HG02571 (cell line): ENCODE data around the gene CYP2C19.
"Not testable (repeated sequence)": the region's sequence is repeated elsewhere in the genome, so short reads cannot be mapped to it uniquely, and the experiment has no call there.

Experiments used
- ATAC-seq: cut with Tn5 transposase; IDR thresholded peaks from one replicate; pipeline ENCODE4 v1.9.1; 2021; ENCODE audit warnings: mild to moderate bottlenecking, moderate library complexity; ENCODE audit not compliant: unreplicated experiment

Gene CYP2C19

DNA sequence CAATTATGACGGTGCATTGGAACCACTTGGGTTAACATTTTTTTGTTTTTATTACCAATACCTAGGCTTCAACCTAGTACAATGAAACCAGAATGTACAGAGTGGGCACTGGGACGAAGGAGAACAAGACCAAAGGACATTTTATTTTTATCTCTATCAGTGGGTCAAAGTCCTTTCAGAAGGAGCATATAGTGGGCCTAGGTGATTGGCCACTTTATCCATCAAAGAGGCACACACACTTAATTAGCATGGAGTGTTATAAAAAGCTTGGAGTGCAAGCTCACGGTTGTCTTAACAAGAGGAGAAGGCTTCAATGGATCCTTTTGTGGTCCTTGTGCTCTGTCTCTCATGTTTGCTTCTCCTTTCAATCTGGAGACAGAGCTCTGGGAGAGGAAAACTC, at the start of gene CYP2C19:
CYP2C19 (plus strand) TSS at position 289 of the 400 bp plus-strand sequence; CDS start at position 314, 25 bp downstream.
- no peak for ATAC-seq

DNA sequence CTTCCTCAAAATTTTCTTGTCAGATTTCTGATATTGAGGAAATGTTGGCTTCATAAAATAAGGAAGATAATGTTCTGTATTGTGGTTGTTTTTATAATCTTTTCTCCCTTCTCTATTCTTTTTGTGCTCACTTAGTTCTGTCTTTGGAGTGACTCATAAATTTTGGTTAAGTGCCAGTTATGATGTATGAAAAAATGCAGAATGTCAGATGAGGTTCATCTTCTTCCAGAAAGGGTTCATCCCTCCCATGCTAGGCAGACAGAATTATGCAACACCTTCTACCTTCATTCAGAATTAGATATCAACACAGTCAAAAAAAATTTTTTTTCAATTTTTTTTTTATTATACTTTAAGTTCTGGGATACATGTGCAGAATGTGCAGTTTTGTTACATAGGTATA, 36.6 kb upstream of the CYP2C19 start:
- ATAC-seq = no peak

DNA sequence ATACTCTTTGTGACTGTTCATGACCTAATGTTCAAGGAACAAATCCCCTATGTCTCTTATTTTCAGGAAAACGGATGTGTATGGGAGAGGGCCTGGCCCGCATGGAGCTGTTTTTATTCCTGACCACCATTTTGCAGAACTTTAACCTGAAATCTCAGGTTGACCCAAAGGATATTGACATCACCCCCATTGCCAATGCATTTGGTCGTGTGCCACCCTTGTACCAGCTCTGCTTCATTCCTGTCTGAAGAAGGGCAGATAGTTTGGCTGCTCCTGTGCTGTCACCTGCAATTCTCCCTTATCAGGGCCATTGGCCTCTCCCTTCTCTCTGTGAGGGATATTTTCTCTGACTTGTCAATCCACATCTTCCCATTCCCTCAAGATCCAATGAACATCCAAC, 27.3 kb upstream of the CYP2C19 start:
- no peak for ATAC-seq

DNA sequence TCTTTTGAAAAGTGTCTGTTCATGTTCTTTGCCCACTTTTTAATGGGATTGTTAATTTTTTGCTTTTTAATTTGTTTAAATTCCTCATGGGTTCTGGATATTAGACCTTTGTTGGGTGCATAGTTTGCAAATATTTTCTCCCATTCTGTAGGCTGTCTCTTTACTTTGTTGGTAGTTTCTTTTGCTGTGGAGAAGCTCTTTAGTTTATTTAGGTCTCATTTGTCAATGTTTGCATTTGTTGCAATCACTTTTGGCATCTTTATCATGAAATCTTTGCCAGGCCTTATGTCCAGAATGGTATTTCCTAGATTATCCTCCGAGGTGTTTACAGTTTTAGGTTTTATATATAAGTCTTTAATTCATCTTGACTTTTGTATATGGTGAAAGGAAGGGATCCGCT, 23.9 kb upstream of the CYP2C19 start:
- no peak for ATAC-seq

DNA sequence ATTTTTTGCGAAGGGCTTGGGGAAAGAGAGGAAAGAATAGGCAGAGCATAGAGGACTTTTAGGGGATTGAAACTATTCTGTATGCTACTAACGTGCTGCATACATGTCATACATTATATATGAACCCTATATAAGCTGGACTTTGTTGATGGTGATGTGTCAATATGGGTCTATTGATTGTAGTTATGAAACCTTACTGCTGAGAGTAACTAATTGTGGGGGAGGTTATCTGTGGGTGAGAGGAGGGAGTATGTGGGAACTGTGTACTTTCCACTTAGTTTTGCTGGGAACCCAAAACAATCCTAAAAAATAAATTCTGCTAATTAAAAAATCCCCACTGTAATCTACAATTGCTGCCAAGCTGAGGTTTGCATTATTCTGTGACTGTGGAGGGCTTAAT, 15.3 kb upstream of the CYP2C19 start:
- ATAC-seq = no peak

DNA sequence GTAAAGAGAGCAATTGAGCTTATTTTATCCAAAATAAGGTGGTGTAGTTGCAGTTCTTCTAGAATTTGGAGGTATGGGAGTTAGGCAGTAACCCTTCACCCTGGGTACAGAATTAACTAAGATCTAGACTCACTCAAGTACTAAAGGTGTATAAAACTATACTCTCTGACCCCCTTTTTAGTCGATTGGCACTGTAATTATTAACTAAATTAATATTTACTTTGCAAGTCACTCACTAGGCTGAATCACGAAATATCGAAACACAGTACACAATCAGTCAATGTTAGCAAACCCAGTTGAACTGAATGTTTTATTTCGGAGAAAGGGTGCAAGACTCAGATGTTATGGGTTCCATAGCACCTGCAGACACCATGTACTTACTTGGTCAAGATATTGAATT, 14.6 kb upstream of the CYP2C19 start:
- no peak for ATAC-seq

DNA sequence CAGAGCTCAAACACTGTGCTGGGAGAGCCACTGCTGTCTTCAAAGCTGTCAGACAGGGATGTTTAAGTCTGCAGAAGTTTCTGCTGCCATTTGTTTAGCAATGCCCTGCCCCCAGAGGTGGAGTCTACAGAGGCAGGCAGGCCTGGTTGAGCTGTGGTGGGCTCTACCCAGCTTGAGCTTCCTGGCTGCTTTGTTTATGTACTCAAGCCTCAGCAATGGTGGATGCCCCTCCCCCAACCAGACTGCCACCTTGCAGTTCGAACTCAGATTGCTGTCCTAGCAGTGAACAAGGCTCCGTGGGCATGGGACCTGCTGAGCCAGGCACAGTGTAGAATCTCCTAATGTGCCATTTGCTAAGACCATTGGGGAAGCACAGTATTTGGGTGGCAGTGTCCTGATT, 4.6 kb upstream of the CYP2C19 start:
- ATAC-seq = no peak

DNA sequence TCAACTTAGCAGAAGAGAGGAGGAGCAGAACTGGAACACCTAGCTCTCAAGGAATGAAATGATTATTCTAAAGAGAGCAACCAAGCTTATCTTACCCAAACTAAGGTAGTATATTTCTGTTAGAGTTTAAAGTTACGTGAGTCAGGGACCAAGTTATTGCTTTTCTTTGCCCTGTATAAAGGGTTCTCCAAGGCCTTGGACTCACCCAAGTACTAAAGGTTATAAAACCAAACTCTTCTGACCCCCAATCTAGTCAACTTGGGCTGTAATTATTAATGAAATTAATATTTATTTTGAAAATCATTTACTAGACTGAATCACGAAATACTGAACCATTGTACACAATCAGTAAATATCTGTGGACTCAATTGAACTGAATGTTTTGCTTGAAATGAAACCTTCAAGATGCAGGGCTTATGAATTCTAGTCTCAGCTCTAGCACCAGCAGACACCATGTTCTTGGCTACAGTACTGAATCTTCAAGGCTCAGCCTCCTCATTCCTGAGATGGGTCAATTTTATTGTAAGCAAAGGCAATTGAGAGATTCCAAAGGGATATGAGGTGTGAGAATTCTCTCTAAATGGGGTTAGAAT, 1.8 kb upstream of the CYP2C19 start:
- no peak for ATAC-seq

DNA sequence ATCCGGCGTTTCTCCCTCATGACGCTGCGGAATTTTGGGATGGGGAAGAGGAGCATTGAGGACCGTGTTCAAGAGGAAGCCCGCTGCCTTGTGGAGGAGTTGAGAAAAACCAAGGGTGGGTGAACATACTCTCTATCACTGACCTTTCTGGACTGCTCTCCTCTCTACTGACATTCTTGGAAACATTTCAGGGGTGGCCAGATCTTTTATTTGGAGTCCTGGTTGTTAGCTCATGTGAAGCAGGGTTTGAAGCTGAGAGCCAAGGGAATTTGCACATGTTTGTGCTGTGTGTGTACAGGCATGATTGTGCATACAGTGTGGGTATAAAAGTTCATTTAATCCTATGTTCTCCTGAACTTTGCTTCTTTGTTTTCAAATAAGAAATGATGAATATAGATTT, 12.9 kb downstream of the CYP2C19 start:
- ATAC-seq = not testable (repeated sequence)

DNA sequence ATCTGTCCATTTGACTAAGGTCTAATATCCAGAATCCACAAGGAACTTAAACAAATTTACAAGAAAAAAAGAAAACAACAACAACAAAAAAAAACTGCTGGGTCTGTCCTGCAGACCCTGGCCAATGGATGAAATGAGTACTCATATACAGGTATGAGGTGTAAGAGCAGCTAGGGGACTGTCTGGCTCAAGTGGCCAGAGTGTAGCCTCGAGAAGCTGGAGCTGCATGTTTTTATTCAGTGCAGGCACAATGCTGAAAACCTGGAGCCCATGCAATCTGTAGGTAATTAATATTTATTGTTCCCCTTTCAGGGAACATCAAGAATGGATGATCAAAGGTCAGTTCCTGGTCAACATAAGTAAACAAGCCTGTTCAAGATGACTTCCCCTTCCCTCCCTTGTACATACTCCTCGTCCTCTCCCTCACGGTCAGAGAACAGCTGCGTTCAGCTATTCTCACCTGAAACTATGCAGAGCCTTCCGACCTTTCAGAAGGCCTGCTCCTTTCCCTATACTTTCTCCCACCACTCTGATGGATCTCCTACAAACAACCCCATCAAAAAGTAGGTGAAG, 15.5 kb downstream of the CYP2C19 start:
- ATAC-seq = no peak

DNA sequence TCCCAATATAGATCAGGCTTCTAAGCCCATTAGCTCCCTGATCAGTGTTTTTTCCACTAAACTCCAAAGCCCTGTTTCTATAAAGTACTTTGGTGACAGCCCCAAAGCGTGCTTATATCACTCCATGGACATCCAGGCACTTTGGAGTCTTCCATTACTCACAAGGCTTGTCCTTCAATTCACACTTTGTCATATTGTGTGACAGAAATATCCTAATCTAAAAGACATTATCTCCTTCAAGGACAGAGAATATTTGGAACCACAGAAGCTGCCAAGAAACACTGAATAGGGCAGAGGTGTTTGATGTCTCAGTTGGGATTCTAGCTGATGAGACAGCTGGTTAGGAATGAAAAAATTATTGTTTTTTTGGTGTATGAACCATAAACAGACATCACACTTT, 18.4 kb downstream of the CYP2C19 start:
- ATAC-seq = no peak

DNA sequence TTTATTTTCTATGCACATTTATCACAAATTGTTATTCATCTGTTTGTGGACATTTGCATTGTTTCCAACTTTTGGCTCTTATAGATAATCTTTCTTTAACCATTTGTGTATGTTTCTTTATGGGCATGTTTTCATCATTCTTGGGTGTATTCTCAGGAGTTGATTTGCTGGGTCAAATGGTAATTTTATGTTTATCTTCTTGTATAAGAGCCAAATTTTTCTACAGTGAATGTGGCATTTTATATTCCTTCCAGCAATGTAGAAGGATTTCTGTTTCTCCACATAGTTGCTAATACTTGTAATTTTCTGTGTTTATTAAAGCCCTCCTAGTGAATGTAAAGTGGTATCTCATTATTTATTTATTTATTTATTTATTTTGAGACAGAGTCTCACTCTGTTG, 21.8 kb downstream of the CYP2C19 start:
- no peak for ATAC-seq

DNA sequence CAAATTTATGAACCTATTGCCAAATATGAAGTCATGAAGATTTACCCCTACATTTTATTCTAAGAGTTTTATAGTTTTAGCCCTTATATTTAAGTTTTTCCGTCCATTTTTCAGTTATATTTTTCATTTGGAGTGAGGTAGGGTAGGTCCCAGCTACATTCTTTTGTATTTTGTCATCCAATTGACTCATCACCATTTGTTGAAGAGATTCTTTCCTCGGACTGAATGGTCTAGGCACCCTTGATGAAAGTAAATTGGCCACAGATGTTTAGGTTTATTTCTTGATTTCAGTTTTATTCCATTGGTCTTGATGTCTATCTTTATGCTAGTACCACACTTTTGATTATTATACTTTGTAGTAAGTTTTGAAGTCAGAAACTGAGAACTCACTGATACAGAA, 22.7 kb downstream of the CYP2C19 start:
- ATAC-seq = no peak

DNA sequence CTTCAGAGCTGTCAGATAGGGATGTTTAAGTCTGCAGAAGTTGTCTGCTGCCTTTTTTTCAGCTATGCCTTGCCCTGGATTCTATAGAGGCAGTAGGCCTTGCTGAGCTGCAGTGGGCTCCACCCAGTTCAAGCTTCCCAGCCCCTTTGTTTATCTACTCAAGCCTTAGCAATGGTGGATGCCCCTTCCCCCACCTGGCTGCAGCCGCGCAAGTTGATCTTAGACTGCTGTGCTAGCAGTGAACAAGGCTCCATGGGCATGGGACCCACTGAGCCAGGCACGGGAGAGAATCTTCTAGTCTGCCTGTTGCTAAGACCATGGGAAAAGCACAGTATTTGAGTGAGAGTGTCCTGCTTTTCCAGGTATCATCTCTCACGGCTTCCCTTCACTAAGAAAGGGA, 38.1 kb downstream of the CYP2C19 start:
- not testable (repeated sequence) for ATAC-seq

DNA sequence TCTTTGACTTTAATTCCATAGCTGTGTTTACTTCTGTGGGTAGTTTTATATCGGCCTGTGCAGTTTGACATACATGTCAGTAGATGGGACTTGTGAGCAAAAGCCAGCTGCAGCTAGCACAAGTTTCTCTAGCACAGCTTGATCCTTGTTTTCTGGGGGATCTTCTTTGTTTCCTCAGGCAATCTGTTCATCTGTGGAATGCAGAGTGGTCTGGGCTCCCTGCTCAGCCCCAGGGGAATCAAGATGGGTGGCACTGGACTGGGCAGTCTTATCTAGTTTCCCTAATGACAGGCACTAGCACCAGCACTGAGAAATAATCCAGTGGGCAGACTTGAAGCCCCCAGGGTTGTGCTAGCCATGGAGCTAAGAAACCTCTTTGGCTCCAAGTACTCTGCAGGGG, 40.8 kb downstream of the CYP2C19 start:
- no peak for ATAC-seq

DNA sequence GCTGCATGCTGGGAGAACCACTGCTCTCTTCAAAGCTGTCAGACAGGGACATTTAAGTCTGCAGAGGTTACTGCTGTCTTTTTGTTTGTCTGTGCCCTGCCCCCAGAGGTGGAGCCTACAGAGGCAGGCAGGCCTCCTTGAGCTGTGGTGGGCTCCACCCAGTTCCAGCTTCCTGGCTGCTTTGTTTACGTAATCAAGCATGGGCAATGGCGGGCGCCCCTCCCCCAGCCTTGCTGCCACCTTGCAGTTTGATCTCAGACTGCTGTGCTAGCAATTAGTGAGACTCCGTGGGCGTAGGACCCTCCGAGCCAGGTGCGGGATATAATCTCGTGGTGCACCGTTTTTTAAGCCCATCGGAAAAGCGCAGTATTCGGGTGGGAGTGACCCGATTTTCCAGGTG, 67.5 kb downstream of the CYP2C19 start:
- ATAC-seq = not testable (repeated sequence)

DNA sequence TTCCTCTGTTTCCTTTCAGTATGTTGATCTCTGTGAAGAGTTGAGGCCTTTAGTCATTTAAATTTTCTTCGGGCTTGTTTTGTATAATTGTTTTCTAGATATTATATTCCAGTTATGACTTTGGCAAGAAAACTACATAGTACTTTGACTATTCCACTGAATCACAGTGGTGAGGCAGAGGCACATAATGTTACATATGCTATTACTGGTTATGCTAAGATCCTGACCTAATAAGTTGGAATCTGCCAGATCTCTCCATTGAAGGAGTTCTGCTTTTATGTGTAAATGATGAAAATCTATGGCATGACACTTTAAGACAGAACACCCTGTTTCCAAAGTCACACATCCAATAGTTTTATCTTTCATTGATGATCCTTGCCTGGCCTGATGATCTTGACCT, 83.7 kb downstream of the CYP2C19 start:
- ATAC-seq = no peak

DNA sequence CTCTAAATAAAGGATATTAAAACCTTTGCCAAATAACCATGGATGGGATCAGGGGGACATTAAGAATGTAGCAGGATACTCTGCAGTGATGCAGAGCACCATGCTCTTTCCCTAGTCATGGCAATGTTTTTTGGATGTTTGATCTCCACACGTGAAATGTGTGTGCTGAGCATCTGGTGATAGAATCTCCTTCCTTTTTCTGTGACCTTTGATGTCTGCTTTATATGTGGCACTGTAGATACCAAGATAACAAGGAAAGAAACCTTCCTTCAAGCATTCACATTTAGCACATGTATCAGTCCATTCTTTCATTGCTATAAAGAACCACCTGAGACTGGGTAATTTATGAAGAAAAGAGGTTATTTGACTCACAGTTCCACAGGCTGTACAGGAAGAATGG, 88.3 kb downstream of the CYP2C19 start:
- ATAC-seq = no peak

DNA sequence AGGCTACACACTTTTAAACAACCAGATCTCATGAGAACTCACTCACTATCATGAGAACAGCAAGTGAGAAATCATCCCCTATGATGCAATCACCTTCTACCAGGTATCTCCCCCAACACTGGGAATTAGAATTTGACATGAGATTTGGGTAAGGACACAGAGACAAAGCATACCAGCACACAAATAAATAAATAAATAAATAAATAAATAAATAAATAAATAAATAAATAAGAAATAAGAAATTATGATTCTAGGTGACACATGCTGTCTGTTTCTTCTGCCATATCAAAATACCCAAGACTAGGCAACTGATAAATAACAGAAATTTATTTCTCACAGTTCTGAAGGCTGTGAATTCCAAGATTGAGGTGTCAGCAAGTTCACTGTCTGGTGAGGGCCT, 88.8 kb downstream of the CYP2C19 start:
- ATAC-seq = no peak

DNA sequence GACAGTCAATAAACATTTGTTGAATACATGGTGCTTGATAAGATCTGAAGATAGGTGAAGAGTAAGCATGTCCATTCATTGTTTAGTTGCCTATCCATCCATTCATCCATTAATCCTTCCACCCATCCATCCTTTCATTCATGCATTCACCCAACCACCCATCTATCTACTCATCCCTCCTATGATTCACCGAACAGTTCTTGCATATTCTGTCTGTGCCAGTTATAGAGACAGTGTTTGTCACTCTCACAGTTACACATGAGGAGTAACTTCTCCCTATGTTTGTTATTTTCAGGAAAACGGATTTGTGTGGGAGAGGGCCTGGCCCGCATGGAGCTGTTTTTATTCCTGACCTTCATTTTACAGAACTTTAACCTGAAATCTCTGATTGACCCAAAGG, 90.0 kb downstream of the CYP2C19 start:
- no peak for ATAC-seq

DNA sequence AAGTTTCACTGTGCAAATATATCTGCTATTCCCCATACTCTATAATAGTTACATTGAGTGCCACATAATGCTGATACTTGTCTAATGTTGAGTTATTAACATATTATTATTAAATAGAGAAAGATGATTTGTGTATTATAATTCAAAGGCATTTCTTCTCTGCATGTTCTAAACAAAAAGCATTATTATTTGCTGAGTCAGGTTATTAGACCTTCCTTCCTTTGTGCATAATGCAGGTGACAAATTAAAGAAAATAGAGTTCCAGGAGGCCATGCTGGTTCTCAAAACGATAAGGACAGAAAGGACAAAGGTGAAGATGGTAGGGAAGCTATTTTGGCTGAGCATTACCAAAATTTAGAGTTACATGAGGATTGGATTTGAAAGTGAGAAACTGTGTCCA, 90.6 kb downstream of the CYP2C19 start:
- ATAC-seq = no peak

DNA sequence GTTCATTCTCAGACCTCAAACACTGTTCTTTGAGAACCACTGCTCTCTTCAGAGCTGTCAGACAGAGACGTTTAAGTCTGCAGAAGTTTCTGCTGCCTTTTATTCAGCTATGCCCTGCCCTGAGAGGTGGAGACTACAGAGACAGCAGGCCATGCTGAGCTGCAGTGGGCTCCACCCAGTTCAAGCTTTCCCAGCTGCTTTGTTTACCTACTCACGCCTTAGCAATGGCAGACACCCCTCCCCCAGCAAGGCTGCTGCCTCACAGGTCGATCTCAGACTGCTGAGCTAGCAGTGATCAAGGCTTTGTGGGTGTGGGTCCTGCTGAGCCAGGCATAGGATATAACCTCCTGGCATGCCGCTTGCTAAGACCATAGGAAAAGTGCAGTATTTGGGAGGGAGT, 95.5 kb downstream of the CYP2C19 start:
- ATAC-seq = no peak

DNA sequence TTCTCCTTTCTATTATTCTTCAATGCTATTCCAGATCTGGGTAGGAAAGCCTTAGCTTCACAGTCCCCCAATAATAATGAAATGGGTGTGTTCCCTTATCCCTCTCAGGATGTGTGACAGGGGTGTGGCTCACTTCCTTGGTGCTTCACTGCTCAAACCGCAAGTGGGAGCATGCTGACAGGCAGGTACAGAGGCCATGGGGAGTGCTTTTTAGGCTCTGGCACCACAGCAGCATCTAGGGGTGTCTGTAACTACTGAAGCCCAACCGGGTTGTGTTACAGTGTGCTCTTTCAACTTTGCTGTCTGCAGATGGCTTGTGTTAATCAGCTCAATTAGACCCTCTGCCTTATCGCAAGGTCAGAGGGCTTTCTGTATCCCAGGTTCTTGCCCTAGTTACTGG, 96.6 kb downstream of the CYP2C19 start:
- no peak for ATAC-seq
